HepG2 (cell line): ENCODE measurements around the gene RASA3.

Source experiments
- TF ChIP-seq, protein P1 (sequence below): sonication (generic); formaldehyde crosslinking; IDR thresholded peaks from 2 replicates; pipeline ENCODE4 v1.4.0; 2020; ENCODE audit warnings: missing genetic modification reagents
- TF ChIP-seq, protein P2 (sequence below): sonication (generic); formaldehyde crosslinking; IDR thresholded peaks from 2 replicates; pipeline ENCODE4 v1.5.1; 2020; ENCODE audit warnings: mild to moderate bottlenecking, missing genetic modification reagents, moderate library complexity
- TF ChIP-seq, protein P3 (sequence below): sonication (generic); formaldehyde crosslinking; IDR thresholded peaks from 2 replicates; pipeline ENCODE4 v1.5.1; 2020; ENCODE audit warnings: missing genetic modification reagents, mild to moderate bottlenecking, borderline replicate concordance

DNA sequence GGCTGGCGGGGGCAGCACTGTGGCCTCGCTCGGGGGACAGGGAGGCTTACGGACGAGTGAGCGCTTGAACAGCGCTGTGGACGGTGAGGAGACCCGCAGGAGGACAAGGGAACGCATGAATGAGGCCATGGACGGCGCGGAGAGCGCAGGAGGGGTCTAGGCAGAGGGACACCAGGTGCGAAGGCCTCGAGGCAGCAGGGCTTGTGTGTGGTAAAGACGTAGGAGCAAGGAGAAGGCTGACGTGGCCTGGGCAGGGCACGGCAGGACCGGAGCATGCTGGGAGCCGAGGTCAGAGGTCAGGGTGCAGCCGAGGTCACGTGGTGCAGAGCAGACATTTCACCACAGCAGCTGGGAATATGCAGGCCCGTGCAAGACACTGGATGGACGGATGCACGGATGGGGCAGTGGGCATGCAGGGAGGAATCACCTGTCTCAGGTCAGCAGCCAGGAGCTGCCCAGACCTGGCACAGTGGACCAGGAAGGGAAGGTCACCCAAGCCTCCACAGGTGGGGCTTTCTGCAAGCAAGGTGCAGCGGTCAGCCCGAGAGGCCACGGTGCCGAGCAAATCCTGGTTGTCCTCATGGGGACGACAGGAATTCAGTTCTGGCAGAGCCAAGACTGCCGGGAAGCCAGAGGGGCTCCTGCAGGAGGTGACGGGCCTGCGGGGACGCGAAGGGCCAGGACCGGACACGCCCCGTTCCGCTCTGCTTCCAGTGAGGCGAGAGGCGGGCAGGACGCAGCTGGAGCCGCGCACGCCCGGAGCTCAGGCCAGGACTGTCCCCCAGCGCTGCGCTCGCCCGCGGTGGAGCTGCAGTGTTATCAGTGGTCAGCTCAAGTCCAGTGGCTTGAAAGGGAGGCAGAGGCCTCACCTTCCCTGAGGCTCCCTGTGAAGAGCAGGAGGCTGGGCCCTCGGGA is 72.2 kb downstream of the RASA3 start:
- TF ChIP-seq, protein P1, sequence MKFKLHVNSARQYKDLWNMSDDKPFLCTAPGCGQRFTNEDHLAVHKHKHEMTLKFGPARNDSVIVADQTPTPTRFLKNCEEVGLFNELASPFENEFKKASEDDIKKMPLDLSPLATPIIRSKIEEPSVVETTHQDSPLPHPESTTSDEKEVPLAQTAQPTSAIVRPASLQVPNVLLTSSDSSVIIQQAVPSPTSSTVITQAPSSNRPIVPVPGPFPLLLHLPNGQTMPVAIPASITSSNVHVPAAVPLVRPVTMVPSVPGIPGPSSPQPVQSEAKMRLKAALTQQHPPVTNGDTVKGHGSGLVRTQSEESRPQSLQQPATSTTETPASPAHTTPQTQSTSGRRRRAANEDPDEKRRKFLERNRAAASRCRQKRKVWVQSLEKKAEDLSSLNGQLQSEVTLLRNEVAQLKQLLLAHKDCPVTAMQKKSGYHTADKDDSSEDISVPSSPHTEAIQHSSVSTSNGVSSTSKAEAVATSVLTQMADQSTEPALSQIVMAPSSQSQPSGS (CRISPR knock-in tag) = no peak
- TF ChIP-seq, protein P2, sequence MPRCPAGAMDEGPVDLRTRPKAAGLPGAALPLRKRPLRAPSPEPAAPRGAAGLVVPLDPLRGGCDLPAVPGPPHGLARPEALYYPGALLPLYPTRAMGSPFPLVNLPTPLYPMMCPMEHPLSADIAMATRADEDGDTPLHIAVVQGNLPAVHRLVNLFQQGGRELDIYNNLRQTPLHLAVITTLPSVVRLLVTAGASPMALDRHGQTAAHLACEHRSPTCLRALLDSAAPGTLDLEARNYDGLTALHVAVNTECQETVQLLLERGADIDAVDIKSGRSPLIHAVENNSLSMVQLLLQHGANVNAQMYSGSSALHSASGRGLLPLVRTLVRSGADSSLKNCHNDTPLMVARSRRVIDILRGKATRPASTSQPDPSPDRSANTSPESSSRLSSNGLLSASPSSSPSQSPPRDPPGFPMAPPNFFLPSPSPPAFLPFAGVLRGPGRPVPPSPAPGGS = no peak
- TF ChIP-seq, protein P3, sequence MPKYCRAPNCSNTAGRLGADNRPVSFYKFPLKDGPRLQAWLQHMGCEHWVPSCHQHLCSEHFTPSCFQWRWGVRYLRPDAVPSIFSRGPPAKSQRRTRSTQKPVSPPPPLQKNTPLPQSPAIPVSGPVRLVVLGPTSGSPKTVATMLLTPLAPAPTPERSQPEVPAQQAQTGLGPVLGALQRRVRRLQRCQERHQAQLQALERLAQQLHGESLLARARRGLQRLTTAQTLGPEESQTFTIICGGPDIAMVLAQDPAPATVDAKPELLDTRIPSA = no peak
